ENCODE results near the gene ERAP2.

The ERAP2 gene

GRCh38 chr5:96932026-96932425 lies 55.7 kb downstream of the ERAP2 start:
- DNase-seq (ENCODE audit: low read depth) = no peak

GRCh38 chr5:96933764-96934707 lies 57.7 kb downstream of the ERAP2 start:
- no peak for DNase-seq (ENCODE audit: low read depth)

- DNase-seq (ENCODE audit: low read depth) = peak; percentile 89
Measured at GRCh38 chr5:96934708-96935558, 58.6 kb downstream of the ERAP2 start.

GRCh38 chr5:96935559-96936430 lies 59.5 kb downstream of the ERAP2 start, which contains the start of gene LNPEP:
Gene LNPEP, plus strand, starts transcription at chr5:96936080. Its CDS starts 76 bp downstream, at chr5:96936156.
- peak; percentile 94 for DNase-seq (ENCODE audit: low read depth)

- peak; percentile 24 for DNase-seq (ENCODE audit: low read depth)
Measured at GRCh38 chr5:96936431-96937320, 60.4 kb downstream of the ERAP2 start.

GRCh38 chr5:96940586-96940985 lies 64.3 kb downstream of the ERAP2 start:
- DNase-seq (ENCODE audit: low read depth) = no peak

GRCh38 chr5:96941140-96941539 lies 64.8 kb downstream of the ERAP2 start:
- DNase-seq (ENCODE audit: low read depth) = no peak

GRCh38 chr5:96942078-96942477 lies 65.8 kb downstream of the ERAP2 start:
- no peak for DNase-seq (ENCODE audit: low read depth)

- DNase-seq (ENCODE audit: low read depth) = no peak
Measured at GRCh38 chr5:96942911-96943310, 66.6 kb downstream of the ERAP2 start.

GRCh38 chr5:96943799-96944198 lies 67.5 kb downstream of the ERAP2 start:
- no peak for DNase-seq (ENCODE audit: low read depth)

- no peak for DNase-seq (ENCODE audit: low read depth)
Measured at GRCh38 chr5:96945144-96945897, 69.0 kb downstream of the ERAP2 start.

- DNase-seq (ENCODE audit: low read depth) = no peak
Measured at GRCh38 chr5:96946381-96946780, 70.1 kb downstream of the ERAP2 start.

- DNase-seq (ENCODE audit: low read depth) = no peak
Measured at GRCh38 chr5:96952118-96952750, 75.9 kb downstream of the ERAP2 start.

- no peak for DNase-seq (ENCODE audit: low read depth)
Measured at GRCh38 chr5:96952974-96953730, 76.9 kb downstream of the ERAP2 start.

GRCh38 chr5:96957254-96958049 lies 81.2 kb downstream of the ERAP2 start:
- DNase-seq (ENCODE audit: low read depth) = no peak

- no peak for DNase-seq (ENCODE audit: low read depth)
Measured at GRCh38 chr5:96958977-96959376, 82.7 kb downstream of the ERAP2 start.

GRCh38 chr5:96961053-96961452 lies 84.8 kb downstream of the ERAP2 start:
- no peak for DNase-seq (ENCODE audit: low read depth)

GRCh38 chr5:96962540-96962991 lies 86.3 kb downstream of the ERAP2 start:
- no peak for DNase-seq (ENCODE audit: low read depth)
